Mesothelial cell of epicardium (in vitro differentiated cells): ENCODE data around the gene VPS13A. TPM values are rescaled to one million over a fixed set of nuclear protein-coding genes. Genes with fewer than 3 reads are reported as not detected.

ENCODE experiments used
- DNase-seq, 2 experiments: peaks; one replicate each; pipeline ENCODE4 v3.0.0; 2021; ENCODE audit warnings: low spot score in 2 of 2; ENCODE audit not compliant: unreplicated experiment in 2 of 2
- H3K27ac Mint-ChIP-seq: 2 replicates; pipeline ENCODE4 v1.8.0; 2021; ENCODE audit warnings: mixed read lengths
- H3K27me3 Mint-ChIP-seq: 2 replicates; pipeline ENCODE4 v1.8.0; 2021; ENCODE audit warnings: low read depth, mixed read lengths
- H3K36me3 Mint-ChIP-seq: 2 replicates; pipeline ENCODE4 v1.8.0; 2021; ENCODE audit warnings: mixed read lengths
- H3K4me1 Mint-ChIP-seq: 2 replicates; pipeline ENCODE4 v1.8.0; 2021; ENCODE audit warnings: mixed read lengths
- H3K4me3 Mint-ChIP-seq: 2 replicates; pipeline ENCODE4 v1.8.0; 2021; ENCODE audit warnings: mild to moderate bottlenecking, moderate library complexity, mixed read lengths
- H3K9me3 Mint-ChIP-seq: 2 replicates; pipeline ENCODE4 v1.8.0; 2021; ENCODE audit warnings: mixed read lengths
- total RNA-seq: library from RNA; stranded (reverse); gene quantifications from 3 replicates; pipeline ENCODE4 v1.2.1, GENCODE V29; 2021
- TF ChIP-seq, protein P1 (sequence below): fragments of 200-600 bp; sonication (generic); IDR thresholded peaks from one replicate; pipeline ENCODE4 v1.5.0; 2021; ENCODE audit warnings: antibody characterized with exemption; ENCODE audit not compliant: unreplicated experiment

The VPS13A gene
- total RNA-seq, 1 donor from 2014 or later: 42.1 TPM

DNA sequence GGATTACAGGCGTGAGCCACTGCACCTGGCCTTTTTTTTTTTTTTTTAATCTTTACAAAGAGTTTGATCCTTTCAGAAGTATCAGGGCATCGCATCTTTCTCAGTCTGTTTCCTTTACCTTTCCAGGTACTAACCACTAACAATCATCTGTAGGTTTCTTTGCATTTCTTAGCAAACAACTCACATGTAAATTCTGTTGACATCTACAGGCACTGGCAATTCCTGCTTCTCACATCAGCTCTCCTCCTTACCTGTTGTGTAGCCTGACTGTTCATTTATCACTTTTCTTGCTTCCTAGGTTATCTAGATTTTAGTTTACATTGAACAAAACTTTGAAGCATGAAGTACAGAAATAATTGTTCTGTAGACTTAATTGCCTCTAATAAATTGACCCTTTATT lies 27.5 kb upstream of the VPS13A start:
- DNase-seq: no peak
- Mint-ChIP-seq H3K27me3 (peaks cover 70% of the 10 kb centered on the region), H3K36me3 (no peaks in the 10 kb centered on the region), H3K9me3 (no peaks in the 10 kb centered on the region), H3K27ac (no peak overlapping the region), H3K4me3 (no peak overlapping the region), H3K4me1 (no peaks in the 10 kb centered on the region)
- TF ChIP-seq, protein P1, sequence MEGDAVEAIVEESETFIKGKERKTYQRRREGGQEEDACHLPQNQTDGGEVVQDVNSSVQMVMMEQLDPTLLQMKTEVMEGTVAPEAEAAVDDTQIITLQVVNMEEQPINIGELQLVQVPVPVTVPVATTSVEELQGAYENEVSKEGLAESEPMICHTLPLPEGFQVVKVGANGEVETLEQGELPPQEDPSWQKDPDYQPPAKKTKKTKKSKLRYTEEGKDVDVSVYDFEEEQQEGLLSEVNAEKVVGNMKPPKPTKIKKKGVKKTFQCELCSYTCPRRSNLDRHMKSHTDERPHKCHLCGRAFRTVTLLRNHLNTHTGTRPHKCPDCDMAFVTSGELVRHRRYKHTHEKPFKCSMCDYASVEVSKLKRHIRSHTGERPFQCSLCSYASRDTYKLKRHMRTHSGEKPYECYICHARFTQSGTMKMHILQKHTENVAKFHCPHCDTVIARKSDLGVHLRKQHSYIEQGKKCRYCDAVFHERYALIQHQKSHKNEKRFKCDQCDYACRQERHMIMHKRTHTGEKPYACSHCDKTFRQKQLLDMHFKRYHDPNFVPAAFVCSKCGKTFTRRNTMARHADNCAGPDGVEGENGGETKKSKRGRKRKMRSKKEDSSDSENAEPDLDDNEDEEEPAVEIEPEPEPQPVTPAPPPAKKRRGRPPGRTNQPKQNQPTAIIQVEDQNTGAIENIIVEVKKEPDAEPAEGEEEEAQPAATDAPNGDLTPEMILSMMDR: no peak

DNA sequence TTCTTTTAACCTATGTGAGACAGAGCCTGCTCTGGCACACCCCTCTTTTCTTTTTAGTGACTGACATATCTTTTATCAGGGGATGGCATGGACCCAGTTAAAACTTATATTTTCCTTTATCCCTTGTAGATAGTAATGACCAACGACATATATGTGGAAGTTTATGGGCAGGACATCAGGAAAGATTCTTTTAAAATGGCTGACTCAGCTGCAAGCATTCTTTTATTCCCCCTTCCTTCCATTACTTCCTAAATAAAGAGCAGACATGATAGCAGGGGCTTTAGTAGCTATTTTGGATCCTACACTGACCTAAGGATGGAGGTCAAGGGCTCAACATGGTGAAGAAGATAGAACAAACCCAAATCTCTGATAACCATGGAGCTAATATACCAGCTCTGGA lies 25.0 kb upstream of the VPS13A start:
- no peaks in the 10 kb centered on the region for H3K9me3 Mint-ChIP-seq
- DNase-seq: no peak
- peaks cover 58% of the 10 kb centered on the region for H3K27me3 Mint-ChIP-seq
- no peak overlapping the region for H3K27ac Mint-ChIP-seq
- TF ChIP-seq, protein P1: no peak
- no peak overlapping the region for H3K4me3 Mint-ChIP-seq
- no peaks in the 10 kb centered on the region for H3K4me1 Mint-ChIP-seq
- H3K36me3 Mint-ChIP-seq: no peaks in the 10 kb centered on the region

DNA sequence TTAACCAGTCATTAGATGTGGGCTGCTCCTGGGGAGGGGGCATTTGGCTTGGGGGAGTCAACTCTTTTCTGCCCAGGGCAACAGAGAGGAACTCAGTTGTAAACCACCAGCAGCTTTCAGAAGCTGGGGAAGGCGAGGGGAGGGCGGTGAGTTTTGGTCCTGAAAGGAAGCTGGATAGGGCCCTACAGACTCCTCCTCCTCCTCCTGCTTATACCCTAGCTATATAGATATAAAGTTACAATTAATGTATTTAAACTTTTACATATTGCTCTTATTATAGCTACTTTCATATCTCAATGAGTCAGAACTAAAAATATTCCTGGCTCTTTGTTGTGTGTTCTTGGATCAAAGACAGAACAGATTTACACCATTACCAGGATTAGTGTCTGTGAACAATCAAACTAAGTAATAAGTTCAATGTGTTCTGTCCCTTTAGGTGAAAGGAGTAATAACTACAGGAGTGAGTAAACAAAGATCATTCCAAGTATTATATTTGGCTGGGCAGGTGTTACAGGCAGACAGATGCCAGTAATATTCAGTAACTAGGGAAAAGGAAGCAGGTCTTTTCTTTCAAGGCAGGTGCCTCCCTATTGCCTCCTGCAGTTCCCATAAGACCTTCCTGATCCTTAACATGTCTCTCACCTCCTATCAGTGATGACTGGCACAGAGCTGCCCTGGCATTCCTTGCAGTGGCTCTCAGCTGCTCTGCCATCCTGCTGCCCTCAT lies 20.5 kb upstream of the VPS13A start:
- no peak for DNase-seq
- no peak overlapping the region for H3K27ac Mint-ChIP-seq
- no peaks in the 10 kb centered on the region for H3K36me3 Mint-ChIP-seq
- peaks cover 19% of the 10 kb centered on the region for H3K27me3 Mint-ChIP-seq
- TF ChIP-seq, protein P1: no peak
- H3K4me1 Mint-ChIP-seq: peaks cover 5% of the 10 kb centered on the region
- no peak overlapping the region for H3K4me3 Mint-ChIP-seq
- H3K9me3 Mint-ChIP-seq: no peaks in the 10 kb centered on the region

DNA sequence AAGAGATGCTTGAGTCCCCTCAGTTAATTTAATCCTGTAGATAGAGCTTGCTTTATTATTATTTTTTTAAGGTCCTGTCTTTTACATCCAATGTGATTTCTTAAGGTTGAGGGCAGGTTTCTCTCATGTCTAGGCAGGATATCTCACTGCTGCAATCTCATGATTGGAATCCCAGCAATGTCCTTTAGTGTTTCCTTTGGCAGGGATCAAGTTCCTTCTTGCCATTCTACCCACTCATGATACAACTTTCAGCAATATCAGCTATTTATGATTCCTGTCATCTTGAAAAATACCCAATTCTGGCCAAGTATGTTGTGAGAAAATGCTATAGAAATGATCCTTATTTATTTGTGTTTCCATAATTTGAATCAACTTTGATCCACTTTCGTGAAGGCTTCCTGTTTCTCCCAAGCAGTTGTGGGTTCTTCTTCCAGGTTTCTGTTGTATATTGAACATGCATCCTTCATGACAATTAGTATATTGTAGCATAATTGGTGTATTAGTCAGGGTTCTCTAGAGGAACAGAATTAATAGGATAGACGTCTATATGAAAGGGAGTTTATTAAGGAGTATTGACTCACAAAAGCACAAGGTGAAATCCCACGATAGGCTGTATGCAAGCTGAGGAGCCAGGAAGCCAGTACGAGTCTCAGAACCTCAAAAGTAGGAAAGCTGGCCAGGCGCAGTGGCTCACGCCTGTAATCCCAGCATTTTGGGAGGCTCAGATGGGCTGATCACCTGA lies 18.4 kb upstream of the VPS13A start:
- Mint-ChIP-seq H3K27me3 (peaks cover 4% of the 10 kb centered on the region), H3K4me1 (peaks cover 9% of the 10 kb centered on the region), H3K4me3 (no peak overlapping the region), H3K36me3 (no peaks in the 10 kb centered on the region), H3K27ac (no peak overlapping the region), H3K9me3 (no peaks in the 10 kb centered on the region)
- TF ChIP-seq, protein P1: no peak
- no peak for DNase-seq

DNA sequence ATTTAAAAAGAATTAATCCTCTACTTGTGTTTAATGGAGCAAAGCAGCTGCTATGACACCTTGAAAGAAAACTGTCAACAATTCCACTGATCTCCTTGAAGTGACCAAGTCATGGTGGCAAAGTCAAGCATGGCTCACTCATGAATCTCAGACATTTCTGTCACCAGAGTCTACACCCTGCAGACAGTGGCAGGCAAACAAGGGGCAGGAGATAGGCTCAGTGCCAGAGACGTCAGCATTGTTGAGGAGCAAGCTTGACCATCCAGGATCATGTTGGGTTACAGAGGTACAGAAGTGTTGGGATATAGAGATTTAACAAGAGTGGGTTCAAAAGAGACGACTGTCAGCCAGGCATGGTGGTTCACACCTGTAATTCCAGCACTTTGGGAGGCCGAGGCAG lies 16.1 kb upstream of the VPS13A start:
- H3K9me3 Mint-ChIP-seq: no peaks in the 10 kb centered on the region
- TF ChIP-seq, protein P1: no peak
- H3K4me3 Mint-ChIP-seq: no peak overlapping the region
- no peaks in the 10 kb centered on the region for H3K27me3 Mint-ChIP-seq
- DNase-seq: no peak
- no peaks in the 10 kb centered on the region for H3K36me3 Mint-ChIP-seq
- peaks cover 12% of the 10 kb centered on the region for H3K4me1 Mint-ChIP-seq
- no peak overlapping the region for H3K27ac Mint-ChIP-seq
